HG03558 (cell line): ENCODE measurements around the gene ADGRB2.

Source experiments
- ATAC-seq: cut with Tn5 transposase; IDR thresholded peaks from one replicate; pipeline ENCODE4 v1.9.1; 2021; ENCODE audit warnings: moderate number of reproducible peaks; ENCODE audit not compliant: unreplicated experiment; ENCODE audit errors: extremely low read depth

ADGRB2 gene

DNA sequence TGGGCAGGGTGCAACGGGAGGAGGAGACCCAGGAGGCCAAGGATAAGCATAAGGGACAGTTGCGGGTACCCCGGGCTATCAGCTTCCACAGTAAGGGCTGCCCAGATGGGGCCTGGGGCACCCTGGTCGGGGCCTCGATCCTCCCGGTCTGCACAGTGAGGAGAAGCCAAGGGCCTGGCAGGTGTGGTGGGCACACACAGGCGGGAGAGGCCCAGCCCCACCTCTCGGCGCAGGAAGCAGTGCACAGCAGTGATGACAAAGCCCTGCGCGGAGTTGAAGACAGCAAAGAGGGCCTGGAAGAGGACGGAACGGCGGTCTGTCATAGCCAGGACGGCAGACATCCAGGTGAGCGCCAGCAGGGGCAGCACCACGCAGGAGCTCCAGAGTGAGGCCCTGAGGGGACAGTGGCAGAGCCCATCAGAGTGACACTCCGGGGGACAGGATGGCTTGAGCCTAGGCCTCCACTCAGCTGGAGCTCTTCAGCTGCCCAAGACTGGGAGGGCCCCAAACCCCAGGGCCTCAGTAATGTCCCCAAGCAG is 31.3 kb downstream of the ADGRB2 start:
- no peak for ATAC-seq

DNA sequence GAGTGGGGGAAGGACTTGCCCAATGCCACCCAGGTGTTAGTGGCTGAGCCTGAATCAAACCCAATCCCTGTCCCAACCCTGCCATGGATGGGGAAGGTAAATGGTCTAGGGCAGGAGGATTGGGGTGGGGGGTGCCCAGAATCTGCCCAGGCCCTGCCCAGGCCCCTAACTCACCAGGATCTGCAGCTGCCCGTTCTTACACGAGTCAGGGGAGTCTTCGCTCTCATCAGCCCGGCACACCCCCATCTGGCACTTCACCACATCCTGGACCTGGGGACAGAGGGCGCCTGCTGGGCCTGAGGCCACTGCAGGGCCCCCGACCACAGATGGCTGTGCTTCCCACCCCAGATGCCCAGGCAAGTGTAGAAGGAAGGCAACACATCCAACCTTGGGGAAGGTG is 31.8 kb downstream of the ADGRB2 start:
- ATAC-seq, result no peak

- ATAC-seq, result no peak
Measured at GRCh38 chr1:31731049-31731565, 33.0 kb downstream of the ADGRB2 start.

GRCh38 chr1:31730336-31731048 is 33.6 kb downstream of the ADGRB2 start:
- ATAC-seq, result no peak

DNA sequence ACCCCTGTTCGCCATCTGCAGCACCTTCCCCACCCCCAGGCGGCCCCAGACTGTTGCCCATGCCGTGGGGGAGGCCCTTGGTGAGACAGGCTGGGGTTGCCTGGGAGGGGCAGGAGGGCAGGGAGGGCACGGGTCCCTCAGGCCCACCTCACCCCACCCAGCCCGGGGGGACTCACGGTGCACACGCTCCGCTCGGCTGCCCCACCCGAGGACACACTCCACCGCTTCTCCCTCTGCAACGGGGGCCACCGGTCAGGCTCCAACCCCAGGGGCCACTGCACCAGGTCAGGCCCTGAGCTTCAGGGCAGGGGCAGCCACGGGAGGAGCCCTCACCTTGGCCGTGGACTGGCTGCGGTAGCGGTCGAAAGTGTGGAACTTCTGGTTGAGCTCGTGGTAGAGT is 36.3 kb downstream of the ADGRB2 start:
- no peak for ATAC-seq

DNA sequence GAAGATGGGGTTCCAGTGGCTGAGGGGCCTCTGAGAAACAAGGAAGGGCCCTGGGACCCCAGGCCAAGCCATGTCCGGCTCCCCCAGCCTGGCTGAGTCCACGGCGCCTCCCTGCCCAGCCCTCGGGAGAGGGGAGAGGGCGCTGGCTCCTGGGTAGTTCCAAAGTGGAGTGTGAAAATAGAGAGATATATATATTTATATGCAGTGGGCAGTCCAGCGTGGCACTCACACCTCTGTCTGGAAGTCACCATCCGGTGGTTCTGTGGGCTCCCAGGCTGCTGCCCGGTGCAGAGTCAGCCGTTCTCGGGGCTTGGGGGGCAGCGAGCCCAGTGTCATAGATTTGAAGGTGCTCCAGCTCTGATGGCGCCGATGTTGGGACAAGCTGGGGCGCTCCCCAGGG is 36.9 kb downstream of the ADGRB2 start:
- no peak for ATAC-seq

GRCh38 chr1:31726715-31727114 is 37.4 kb downstream of the ADGRB2 start:
- ATAC-seq, result no peak

DNA sequence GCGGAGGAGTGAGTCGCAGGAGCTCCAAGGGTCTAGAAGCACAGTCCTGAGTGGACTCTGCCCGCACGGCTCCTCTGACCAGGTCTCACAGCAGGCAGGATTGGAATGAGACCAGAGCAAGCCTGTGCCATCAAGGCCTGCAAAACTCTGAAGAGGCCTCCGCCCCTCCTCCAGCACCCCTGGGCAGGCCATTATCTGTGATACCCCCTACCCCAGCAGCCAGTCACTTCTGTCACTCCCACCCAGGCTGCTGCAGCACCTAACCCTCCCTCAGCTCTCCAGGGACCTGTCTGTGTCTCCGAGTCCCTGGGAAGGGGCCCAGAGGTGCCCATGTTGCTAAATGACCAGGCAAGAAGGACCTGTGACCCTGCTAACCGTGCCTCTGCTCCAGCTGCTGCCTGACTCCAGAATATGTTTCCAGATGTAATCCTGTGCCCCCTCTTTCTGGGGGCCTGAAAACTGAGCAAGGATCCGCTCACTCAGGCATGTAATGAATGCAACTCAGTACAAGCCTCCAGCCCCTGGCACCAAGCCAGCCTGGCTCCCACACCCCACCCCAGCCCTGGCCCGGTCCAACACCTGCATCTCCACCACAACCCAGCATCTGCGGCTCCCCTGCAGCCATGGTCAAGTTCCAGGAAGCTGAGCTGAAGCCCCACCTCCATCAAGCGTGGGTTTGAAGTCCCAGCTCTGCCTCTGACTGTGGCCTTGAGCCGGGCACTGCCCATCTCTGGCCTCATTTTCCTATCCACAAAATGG is 38.2 kb downstream of the ADGRB2 start:
- no peak for ATAC-seq

DNA sequence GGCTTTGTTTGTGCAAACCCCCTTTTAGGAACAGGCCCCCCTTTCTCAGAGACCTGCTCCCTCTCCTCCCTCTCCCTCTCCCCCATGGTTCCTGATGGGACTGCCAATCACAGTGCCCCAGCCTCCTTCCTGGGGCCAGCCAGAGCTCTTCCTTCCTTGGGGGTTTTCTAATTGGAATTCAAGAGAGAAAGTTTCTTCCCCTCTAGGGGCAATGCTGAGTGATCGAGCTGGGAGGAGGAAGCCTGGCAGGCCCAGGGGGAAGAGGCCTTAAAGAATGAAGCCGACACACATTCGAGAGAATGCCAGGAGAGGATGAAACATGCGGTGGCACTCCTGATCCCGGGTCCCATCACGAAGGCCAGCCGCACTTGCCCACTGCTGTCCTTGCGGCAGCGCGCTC is 39.0 kb downstream of the ADGRB2 start:
- ATAC-seq, result no peak

- no peak for ATAC-seq
Measured at GRCh38 chr1:31723828-31724359, 40.2 kb downstream of the ADGRB2 start.

DNA sequence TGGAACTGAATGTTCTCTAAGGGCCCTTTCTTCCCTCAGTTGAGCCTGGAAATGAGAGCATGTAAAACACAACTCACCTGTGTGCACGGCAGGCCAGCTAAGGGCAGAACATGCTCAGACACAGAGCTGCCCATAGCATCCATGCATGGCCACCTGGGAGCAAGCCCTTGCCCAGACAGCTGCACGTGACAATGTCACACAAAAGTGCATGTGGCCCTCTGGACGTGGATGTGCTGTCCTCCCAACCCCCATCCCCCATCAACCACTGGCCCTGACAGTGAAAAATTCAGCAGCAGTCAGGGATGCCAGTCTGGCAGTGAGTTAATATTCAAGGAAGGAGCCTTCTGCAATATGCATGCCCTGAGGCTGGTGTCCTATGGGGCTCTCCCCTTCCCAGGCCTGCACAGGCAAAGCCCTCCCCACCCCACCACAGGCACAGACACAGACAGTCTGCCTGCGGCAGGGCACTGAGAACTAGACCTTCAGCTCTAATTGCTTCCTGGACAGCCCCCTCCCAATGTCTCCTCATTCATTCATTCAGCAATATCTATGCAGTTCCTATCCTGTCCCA is 45.7 kb downstream of the ADGRB2 start:
- no peak for ATAC-seq

DNA sequence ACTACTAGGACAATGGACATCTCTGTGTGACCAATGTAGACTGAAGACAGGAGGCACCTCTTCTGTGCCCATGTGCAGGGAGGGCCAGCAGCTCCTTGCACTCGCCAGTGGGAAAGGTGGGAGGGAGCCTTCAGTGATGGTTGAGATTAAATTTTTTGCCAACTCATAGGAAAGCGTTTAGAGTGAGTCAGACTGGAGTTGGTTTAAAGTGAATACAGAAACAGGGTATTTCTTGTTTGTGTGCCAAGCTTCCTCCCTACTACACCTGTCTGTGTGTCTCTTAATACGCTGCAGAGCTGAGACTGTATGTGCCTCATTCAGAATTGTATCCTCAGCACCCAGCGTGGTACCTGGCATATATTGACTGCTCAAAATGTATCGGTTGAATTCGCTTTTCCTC is 46.8 kb downstream of the ADGRB2 start:
- no peak for ATAC-seq

DNA sequence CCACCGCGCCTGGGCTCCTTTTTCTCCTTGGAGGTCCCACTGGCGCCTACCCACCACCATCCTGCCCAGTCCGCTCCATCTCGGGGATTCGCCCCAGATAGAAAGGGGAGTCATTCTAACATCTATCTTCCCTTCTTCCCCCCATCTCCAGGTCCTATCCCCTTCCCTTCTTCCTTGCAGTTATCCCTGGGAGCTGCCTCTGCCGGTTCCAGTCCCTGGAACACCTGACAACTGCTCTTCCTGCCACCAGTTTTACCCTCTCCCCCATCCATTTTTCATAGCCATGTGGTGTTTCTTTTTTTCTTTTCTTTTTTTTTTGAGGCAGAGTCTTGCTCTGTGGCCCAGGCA is 48.3 kb downstream of the ADGRB2 start:
- ATAC-seq, result no peak

DNA sequence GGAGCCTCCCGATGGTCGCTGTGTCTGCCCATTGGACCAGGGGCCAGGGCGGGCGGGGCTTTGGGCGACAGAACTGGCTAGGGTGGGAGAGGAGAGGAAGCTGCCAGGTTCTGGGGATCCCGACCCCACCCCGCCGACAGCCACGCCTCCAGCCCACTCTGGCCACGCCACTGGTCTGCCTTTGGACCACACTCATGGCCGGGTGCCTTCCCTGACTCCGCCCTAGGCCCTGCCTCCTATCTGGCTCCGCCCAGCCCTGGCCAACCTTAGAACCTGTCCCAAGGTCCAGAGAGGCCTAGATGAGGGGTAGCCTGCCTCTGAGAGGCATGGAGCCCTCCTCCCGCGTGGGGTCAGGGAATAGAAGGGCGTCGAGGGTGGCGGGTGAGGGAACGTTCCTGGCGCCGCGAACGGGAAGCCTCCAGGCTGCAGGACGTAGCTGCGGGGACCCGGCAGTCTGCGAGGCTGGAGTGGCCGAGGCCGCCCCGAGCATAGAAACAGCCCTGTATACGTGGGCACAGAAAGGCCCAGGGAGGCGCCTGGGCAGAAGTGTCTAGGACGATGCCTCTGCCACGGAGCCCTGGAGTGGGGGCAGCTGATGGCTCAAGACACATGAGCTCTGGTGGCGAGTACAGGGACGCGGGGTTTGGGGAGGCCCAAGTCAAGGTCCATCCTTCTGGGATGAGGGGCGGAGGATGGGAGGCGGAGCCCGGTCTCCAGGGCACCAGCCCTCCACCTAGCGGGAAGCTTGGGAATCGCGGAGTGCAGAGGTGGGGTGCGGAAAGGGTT is 48.9 kb downstream of the ADGRB2 start:
- no peak for ATAC-seq

DNA sequence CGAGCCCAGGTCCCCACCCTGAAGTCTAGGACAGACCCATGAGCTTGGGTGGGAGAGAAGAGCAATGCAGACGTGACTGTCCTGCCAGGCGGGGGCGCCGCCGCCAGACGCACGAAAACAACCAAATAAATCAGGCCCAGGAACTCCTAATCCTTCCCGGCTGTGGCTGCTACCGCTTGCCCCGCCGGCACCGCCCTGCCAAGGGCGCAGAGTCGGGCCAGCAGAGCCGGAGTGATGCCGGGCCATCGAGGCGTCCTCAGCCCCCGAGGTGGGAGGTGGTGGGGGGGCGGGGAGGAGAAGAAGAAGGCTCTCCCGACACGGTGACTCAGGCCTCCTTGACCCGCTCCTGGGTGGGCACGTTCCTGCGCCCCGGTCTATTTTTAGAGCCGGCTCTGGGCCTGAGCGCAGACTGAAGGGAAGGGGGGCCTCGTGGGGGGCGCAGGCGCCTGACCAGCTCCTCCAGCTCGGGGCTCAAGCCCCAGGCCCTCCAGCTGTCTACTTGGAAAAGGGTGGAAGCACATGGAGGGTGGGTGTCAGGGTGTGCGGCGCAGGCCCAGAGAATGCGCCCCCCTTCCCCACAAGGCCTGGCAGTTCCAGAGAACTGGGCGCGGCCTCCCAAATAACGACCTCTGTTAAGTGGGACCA is 49.6 kb downstream of the ADGRB2 start:
- no peak for ATAC-seq

GRCh38 chr1:31712630-31713029 is 51.5 kb downstream of the ADGRB2 start:
- no peak for ATAC-seq

GRCh38 chr1:31712068-31712467 is 52.1 kb downstream of the ADGRB2 start:
- ATAC-seq, result no peak

DNA sequence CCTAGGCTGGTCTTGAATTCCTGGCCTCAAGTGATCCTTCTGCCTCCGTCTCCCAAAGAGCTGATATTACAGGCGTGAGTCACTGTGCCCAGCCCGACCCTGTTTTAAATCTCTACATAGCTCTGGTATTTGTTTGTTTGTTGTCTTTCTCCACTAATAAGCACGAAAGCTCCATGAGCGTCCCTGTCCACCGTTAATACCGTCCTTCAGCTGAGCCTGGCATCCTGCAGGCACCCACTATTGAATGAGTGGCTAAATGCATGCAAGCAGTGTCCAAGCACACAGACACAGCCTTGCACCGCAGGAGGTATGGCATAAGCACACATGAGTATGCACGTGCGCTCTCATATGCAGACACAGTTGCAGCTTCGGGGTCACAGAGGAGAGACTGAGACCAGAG is 55.8 kb downstream of the ADGRB2 start:
- no peak for ATAC-seq

- ATAC-seq, result no peak
Measured at GRCh38 chr1:31707711-31708110, 56.4 kb downstream of the ADGRB2 start.
